T-helper 1 cell treated with Interleukin-12 subunit alpha and Interleukin-12 subunit beta and Interleukin-4 antibody, amounts not matched to agents 30 μg/mL and 1 μg/mL, for 36 hours (primary cell): Measurements from ENCODE around the gene QSER1.
A peak's percentile ranks its signal among the peaks of the same experiment; 100 is the strongest.
"Not testable (repeated sequence)": the region's sequence is repeated elsewhere in the genome, so short reads cannot be mapped to it uniquely, and the experiment has no call there.

Experiments used
- H3K27ac Mint-ChIP-seq: one replicate; pipeline ENCODE4 v1.8.0; 2021; ENCODE audit warnings: mild to moderate bottlenecking, mixed read lengths
- H3K27me3 Mint-ChIP-seq: one replicate; pipeline ENCODE4 v1.8.0; 2021; ENCODE audit warnings: low read depth, mixed read lengths
- H3K36me3 Mint-ChIP-seq: one replicate; pipeline ENCODE4 v1.8.0; 2021; ENCODE audit warnings: low read depth, mixed read lengths
- H3K4me1 Mint-ChIP-seq: one replicate; pipeline ENCODE4 v1.8.0; 2021; ENCODE audit warnings: low read depth, mixed read lengths
- H3K4me3 Mint-ChIP-seq: one replicate; pipeline ENCODE4 v1.8.0; 2021; ENCODE audit warnings: mild to moderate bottlenecking, moderate library complexity, mixed read lengths
- H3K9me3 Mint-ChIP-seq: one replicate; pipeline ENCODE4 v1.8.0; 2021; ENCODE audit warnings: mixed read lengths

QSER1 gene

DNA sequence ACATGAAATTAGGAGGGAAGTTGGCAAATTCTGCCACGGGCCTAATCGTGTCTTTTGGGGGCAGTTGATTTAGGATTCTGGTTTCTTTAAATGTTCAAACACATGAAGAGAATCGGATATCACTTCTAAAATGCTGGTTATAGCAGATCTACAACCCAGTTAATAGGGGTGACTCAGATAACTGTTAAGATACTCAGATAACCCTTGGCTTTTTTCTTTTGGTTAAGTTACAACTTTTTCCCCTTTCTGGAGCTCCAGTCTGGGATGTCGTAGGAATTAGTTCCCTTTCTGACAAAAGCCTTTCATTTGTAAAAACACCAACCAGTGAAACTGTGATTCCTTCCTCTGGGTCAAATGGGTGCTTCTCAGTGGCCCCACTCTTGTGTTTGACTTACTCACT lies 124.0 kb downstream of the QSER1 start:
- no peaks in the 10 kb centered on the region for H3K9me3 Mint-ChIP-seq
- peaks cover 73% of the 10 kb centered on the region for H3K27me3 Mint-ChIP-seq
- peak overlapping the region; percentile 66 for H3K4me3 Mint-ChIP-seq
- peaks cover 1% of the 10 kb centered on the region for H3K36me3 Mint-ChIP-seq
- H3K4me1 Mint-ChIP-seq, result peaks cover 10% of the 10 kb centered on the region
- no peak overlapping the region for H3K27ac Mint-ChIP-seq

DNA sequence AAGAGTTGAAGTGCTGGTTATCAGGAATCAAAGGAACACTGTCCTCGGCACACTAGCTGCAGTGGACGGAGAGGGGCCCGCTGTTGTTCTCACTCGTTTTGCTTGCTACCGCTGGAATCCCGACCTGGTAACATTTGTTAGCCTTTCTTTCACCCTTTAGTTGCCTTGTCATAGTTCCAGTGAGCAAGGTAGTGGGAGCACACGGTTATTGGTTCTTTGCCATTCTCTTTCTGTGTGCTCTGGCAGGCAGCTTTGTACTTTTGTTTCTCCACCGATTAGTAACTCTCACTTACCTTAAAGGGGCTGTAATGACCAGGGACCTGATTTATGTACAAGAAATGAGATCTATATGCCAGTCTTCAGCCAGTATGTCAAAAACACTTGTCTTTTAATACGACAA lies 124.9 kb downstream of the QSER1 start:
- Mint-ChIP-seq H3K36me3 (peaks cover 1% of the 10 kb centered on the region), H3K4me1 (peaks cover 6% of the 10 kb centered on the region), H3K4me3 (no peak overlapping the region), H3K9me3 (no peaks in the 10 kb centered on the region), H3K27me3 (peaks cover 78% of the 10 kb centered on the region), H3K27ac (no peak overlapping the region)

- no peak overlapping the region for H3K27ac Mint-ChIP-seq
- H3K27me3 Mint-ChIP-seq, result peaks cover 75% of the 10 kb centered on the region
- peaks cover 1% of the 10 kb centered on the region for H3K36me3 Mint-ChIP-seq
- H3K9me3 Mint-ChIP-seq, result no peaks in the 10 kb centered on the region
- peaks cover 6% of the 10 kb centered on the region for H3K4me1 Mint-ChIP-seq
- H3K4me3 Mint-ChIP-seq, result no peak overlapping the region
These were observed 125.4 kb downstream of the QSER1 start for GRCh38 chr11:33017965-33018364.

GRCh38 chr11:33018840-33019239 lies 126.2 kb downstream of the QSER1 start:
- peaks cover 66% of the 10 kb centered on the region for H3K27me3 Mint-ChIP-seq
- no peak overlapping the region for H3K4me3 Mint-ChIP-seq
- H3K27ac Mint-ChIP-seq, result no peak overlapping the region
- H3K9me3 Mint-ChIP-seq, result no peaks in the 10 kb centered on the region
- peaks cover 6% of the 10 kb centered on the region for H3K4me1 Mint-ChIP-seq
- peaks cover 1% of the 10 kb centered on the region for H3K36me3 Mint-ChIP-seq

GRCh38 chr11:33021501-33021900 lies 128.9 kb downstream of the QSER1 start:
- no peak overlapping the region for H3K27ac Mint-ChIP-seq
- peaks cover 55% of the 10 kb centered on the region for H3K27me3 Mint-ChIP-seq
- peaks cover under 1% of the 10 kb centered on the region for H3K4me1 Mint-ChIP-seq
- H3K36me3 Mint-ChIP-seq, result peaks cover 1% of the 10 kb centered on the region
- H3K9me3 Mint-ChIP-seq, result no peaks in the 10 kb centered on the region
- H3K4me3 Mint-ChIP-seq, result no peak overlapping the region

- Mint-ChIP-seq H3K9me3 (no peaks in the 10 kb centered on the region), H3K27me3 (peaks cover 55% of the 10 kb centered on the region), H3K36me3 (peaks cover 1% of the 10 kb centered on the region), H3K27ac (no peak overlapping the region), H3K4me1 (no peaks in the 10 kb centered on the region), H3K4me3 (no peak overlapping the region)
These were observed 129.3 kb downstream of the QSER1 start for GRCh38 chr11:33021937-33022336.

DNA sequence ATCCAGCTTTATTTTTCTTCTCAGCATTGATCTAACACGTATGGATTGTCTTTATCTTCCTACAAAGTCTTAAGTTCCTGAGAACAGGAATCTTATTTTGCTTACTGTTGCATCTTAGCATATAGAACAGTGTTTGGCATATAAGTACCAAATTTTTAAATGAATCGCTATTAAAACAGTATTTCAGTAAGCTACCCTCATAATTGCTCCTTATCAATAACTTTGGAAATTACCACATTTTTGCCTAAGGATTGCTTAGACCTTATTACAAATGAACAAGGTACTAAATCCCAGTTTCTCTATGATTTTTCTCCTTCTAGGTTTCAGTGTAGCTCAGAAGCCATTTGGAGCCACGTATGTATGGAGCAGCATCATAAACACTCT lies 132.7 kb downstream of the QSER1 start:
- Mint-ChIP-seq H3K27me3 (peaks cover 40% of the 10 kb centered on the region), H3K4me3 (no peak overlapping the region)

DNA sequence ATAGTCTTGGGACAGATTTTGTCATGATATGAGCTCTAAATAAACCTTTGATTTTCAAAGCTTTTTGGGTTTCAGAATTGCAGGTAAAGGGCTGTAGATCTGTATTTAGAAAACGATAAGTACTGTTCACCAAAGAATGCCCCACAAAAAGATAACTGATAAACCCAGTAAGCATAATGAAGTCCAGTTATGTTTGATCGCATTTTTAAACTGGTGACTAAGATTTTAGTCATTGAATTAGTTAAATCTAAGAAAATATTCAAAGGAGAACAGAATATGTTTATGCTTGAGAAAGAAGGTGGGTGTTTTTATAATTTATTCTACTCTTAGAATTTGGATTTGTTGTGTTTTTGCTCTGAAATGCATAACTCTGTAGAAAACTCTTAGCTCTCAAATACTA lies 134.6 kb downstream of the QSER1 start:
- H3K4me3 Mint-ChIP-seq, result no peak overlapping the region
- H3K9me3 Mint-ChIP-seq, result no peaks in the 10 kb centered on the region
- H3K27ac Mint-ChIP-seq, result no peak overlapping the region
- no peaks in the 10 kb centered on the region for H3K4me1 Mint-ChIP-seq
- peaks cover 39% of the 10 kb centered on the region for H3K27me3 Mint-ChIP-seq
- H3K36me3 Mint-ChIP-seq, result no peaks in the 10 kb centered on the region

More for the DNA sequence above, 132.7 kb downstream of the QSER1 start:
- no peaks in the 10 kb centered on the region for H3K36me3 Mint-ChIP-seq
- no peaks in the 10 kb centered on the region for H3K9me3 Mint-ChIP-seq
- H3K4me1 Mint-ChIP-seq, result no peaks in the 10 kb centered on the region
- H3K27ac Mint-ChIP-seq, result no peak overlapping the region

- Mint-ChIP-seq H3K27ac (no peak overlapping the region), H3K4me1 (no peaks in the 10 kb centered on the region), H3K36me3 (no peaks in the 10 kb centered on the region), H3K4me3 (no peak overlapping the region), H3K9me3 (no peaks in the 10 kb centered on the region), H3K27me3 (peaks cover 44% of the 10 kb centered on the region)
These were observed 135.4 kb downstream of the QSER1 start for GRCh38 chr11:33027846-33028536.

DNA sequence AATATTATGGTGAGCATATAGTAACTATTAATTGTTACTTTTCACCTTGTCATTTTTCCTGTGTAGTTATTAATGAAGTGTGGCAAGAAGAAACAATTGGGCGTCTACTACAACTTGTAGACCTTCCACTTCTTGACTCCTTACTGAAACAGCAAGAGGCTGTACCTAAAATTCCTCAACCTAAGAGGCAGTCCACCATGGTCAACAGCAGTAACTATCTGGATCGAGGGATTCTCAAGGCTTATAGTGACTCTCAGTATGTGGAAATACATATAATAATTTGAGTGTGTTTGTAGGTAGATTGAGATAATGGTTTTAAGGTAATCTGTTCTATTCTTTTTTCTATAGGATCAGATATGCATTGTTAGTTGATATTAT lies 135.9 kb downstream of the QSER1 start:
- Mint-ChIP-seq H3K27ac (no peak overlapping the region), H3K36me3 (no peaks in the 10 kb centered on the region), H3K9me3 (no peaks in the 10 kb centered on the region), H3K4me3 (no peak overlapping the region), H3K4me1 (no peaks in the 10 kb centered on the region), H3K27me3 (peaks cover 46% of the 10 kb centered on the region)

DNA sequence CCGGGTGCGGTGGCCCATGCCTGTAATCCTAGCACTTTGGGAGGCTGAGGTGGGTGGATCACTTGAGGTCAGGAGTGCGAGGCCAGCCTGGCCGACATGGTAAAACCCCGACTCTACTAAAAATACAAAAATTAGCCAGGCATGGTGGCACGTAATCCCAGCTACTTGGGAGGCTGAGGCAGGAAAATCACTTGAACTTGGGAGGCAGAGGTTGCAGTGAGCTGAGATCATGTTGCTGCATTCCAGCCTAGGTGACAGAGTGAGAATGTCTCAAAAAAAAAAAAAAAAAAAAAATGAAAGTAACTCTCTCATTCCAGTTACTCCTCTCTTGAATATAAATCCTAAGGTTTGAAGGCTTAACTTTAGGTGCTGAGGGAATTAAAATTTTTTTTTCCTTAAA lies 136.6 kb downstream of the QSER1 start:
- H3K9me3 Mint-ChIP-seq, H3K27ac Mint-ChIP-seq, H3K4me1 Mint-ChIP-seq, H3K36me3 Mint-ChIP-seq, H3K4me3 Mint-ChIP-seq: not testable (repeated sequence)
- H3K27me3 Mint-ChIP-seq, result peaks cover 52% of the 10 kb centered on the region
